Measurements from ENCODE around the gene COL6A3.

The COL6A3 gene

GRCh38 chr2:237344942-237345341 is 69.0 kb downstream of the COL6A3 start:
- DNase-seq: no peak

DNA sequence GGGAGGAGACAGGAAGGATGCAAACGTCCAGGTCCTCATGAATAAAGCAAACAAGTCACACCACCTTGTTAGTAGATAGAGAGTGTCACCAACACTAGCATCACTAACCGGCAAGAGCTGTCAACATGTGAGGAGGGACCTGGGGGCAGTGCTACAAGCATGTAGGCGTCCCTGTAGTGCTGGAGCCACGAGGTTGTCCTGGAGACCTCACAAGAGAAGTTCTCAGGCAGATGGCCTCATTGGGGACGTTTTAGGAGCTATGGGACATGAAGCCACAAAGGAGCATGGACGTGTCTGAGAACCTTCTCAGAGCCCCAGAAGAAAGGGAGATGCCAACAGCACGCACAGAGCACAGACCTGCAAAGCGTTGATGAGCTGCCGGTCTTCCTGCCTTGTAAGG is 70.0 kb downstream of the COL6A3 start:
- no peak for DNase-seq

- DNase-seq: no peak
These were observed 72.1 kb downstream of the COL6A3 start for GRCh38 chr2:237341872-237342271.

GRCh38 chr2:237337586-237337985 is 76.4 kb downstream of the COL6A3 start:
- DNase-seq: no peak

GRCh38 chr2:237336131-237336530 is 77.8 kb downstream of the COL6A3 start:
- DNase-seq: no peak

DNA sequence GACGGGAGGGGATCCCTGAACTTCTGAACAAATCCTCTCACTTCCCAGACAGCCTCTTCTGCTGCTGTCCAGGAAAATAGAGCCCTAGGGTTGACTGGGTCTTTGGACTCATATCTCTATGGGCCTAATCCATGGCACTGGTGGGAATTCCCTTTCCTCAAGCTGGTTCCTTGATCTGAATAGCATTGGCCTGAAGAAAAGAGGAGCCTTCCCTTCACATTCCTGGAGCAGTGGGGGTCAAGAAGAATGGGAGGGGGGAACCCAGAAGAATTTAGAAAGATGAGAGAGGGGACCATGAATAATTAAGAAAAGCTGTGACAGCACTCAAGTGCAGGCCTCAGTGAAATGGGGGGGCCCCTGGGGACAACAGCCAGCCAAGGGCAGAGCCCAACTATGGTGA is 80.2 kb downstream of the COL6A3 start:
- DNase-seq: no peak

- DNase-seq: no peak
These were observed 83.4 kb downstream of the COL6A3 start for GRCh38 chr2:237330541-237330940.

DNA sequence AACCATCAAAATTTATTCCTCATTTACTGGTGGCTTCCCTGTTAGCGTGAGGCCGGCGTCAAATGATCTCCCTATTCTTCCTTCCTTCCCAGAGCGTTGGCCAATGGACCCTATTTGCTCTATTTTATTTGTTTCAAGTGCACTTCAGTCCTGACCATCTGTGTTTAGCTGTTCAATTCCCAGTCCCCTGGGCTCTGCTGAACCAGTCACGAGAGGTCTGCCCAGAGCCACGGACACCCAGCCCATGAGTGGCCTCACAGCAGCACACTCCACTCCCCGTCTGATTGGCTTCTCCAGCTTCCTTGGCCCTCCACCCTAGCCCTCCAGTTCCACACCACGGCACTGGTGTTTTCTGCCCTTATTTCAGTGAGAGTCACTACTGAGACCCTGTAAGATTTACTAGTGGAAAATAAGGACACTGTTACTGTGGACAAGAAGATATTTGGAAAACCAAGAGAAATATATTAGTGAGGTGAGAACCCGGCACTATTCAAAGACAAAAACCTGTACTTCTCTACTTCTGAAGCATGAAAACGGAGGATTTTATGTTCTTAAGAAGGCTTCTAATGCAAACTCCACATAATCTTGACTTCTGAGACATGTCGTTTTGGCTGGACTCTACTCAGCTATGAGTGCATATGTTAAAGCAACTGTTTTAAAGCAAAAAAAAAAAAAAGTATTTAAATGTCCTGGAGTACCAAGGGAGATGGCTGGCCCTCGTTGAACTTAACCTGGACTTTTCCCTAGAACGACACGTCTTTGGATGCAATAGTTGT is 86.6 kb downstream of the COL6A3 start:
- DNase-seq: no peak

GRCh38 chr2:237326266-237327171 is 87.4 kb downstream of the COL6A3 start:
- DNase-seq: no peak

DNA sequence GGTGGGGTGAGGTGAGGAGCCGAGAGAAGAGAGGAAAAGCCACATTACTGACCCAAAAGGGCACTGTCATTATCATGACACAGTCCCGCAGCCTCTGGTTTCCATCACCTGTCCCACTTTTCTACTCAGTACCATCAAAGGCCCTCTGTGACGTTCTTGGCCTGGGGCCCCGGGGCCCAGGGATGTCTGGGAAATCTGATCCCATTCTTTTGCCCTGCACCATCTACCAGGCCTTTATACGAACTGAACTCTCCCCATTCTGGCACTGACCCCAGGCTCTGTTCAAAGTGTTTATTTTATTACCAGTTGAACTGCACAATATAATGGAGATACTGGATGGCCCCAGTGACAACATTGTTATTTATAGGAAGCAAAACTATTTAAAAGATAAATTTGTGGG is 89.1 kb downstream of the COL6A3 start:
- no peak for DNase-seq

- DNase-seq: no peak
These were observed 89.5 kb downstream of the COL6A3 start for GRCh38 chr2:237324405-237324831.

DNA sequence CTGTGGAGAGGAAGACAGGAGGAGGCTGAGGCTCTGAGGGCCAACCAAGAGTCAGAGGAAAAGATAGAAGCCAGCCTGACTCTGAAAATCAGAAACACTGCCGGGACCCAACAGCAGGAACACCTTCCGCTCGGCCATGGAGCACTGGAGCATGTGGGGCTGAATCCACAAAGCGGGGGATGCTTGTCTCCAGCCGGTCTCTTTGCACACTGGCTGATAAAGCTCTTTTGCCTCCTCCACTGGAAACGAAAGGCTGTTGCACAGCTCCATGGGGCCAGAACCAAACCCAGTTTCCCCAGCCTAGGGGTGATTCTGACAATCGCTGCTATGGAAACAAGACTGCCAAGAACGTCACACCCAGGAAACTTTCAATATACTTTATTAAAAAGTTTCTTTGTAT is 90.3 kb downstream of the COL6A3 start:
- DNase-seq: no peak

- DNase-seq: no peak
These were observed 91.4 kb downstream of the COL6A3 start for GRCh38 chr2:237322564-237322963.

GRCh38 chr2:237321746-237322145 is 92.2 kb downstream of the COL6A3 start:
- no peak for DNase-seq

DNA sequence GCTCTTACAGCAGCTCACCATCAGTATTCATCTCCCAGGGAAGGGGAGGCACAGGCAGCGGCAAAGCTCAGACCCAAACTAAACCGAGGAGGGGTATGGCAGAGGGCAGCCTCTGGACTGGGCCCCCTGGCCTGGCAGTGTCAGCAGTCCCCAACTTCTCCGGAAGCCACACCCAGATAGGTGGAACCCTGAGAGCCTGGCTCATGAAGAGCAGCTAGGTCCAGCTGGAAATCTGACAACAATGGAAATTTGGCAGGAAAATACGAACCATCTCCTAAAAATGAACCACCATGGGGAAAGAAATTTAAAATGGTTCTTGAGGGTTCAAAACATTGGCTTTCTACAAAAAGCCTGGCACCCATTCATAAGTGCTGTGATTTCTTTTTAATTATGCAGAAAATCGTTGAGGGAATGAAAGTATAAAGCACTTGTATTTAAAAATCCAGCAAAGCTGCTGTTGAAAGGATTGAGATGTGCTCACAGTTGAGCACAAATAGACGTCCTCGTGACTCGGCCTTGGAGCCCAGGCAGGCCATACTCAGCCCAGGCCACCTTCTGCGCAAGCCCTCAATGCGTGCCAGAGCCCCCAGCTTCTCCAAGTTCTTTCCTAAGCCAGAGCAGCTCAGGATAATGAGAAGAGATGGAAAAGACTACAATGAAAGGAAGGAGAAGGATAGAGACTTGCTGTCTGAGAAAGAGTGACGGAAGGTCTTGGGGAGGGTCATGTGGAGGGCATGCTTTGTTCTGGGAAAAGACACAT is 93.0 kb downstream of the COL6A3 start:
- no peak for DNase-seq

DNA sequence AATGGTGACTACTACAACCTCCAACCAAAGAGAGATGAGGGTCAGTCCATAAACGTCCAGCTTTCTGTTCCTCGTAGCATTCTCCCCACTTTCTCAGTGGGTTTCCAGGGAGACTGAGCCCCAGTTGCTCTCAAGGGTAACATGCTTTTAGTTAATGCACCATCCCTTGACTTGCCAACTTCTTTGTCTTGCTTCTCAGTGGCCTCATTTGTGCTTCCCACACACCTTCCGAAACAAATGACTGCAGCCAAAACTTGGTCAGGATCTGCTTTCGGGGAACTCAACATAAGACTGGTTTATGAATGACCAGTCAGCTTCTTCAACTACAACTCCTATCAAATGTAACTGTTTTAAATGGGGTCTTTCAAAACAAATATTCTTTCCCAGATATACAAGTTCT is 94.1 kb downstream of the COL6A3 start:
- DNase-seq: no peak

DNA sequence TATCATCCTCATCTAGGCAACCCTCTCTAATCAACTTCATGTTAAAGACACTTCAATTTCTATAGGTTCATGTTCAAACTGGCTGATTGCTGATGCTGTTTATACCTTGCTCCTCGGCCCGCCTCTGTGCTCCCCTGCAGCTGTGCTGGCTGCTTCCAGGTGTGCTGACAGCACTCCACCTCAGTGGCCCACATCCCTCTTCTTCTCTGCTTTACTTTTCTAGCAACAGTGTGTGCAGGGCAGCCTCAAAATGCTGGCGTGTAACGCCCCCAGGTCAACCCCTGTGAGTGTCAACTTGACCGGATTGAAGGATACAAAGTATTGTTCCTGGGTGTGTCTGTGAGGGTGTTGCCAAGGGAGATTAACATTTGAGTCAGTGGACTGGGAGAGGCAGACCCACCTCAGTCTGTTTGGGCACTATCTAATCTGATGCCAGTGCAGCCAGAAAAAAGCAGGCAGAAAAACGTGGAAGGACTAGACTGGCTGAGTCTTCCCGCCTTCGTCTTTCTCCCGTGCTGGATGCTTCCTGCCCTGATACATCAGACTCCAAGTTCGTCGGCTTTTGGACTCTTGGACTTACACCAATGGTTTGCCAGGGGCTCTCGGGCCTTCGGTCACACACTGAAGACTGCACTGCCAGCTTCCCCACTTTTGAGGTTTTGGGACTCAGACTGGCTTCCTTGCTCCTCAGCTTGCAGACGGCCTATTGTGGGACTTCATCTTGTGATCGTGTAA is 94.7 kb downstream of the COL6A3 start:
- DNase-seq: no peak

DNA sequence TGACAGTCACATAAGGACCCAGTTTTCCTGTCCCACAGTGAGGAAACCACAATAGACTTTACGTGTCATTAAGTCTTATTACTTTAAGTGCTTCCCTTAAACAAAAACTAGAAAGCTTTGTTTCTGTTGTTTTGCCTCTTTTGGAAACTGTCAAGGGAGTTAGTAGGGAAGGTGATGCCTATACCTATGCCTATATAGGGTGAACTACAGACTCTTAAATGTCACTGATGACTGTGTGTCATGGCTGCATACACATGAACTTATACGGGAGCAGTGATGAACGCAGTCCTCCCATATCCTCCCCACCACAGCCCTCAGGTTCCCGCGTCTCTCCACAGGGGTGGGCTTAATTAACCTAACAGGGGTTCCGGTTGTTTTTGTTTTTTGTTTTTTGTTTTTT is 97.6 kb downstream of the COL6A3 start:
- no peak for DNase-seq

- no peak for DNase-seq
These were observed 98.1 kb downstream of the COL6A3 start for GRCh38 chr2:237315829-237316225.

DNA sequence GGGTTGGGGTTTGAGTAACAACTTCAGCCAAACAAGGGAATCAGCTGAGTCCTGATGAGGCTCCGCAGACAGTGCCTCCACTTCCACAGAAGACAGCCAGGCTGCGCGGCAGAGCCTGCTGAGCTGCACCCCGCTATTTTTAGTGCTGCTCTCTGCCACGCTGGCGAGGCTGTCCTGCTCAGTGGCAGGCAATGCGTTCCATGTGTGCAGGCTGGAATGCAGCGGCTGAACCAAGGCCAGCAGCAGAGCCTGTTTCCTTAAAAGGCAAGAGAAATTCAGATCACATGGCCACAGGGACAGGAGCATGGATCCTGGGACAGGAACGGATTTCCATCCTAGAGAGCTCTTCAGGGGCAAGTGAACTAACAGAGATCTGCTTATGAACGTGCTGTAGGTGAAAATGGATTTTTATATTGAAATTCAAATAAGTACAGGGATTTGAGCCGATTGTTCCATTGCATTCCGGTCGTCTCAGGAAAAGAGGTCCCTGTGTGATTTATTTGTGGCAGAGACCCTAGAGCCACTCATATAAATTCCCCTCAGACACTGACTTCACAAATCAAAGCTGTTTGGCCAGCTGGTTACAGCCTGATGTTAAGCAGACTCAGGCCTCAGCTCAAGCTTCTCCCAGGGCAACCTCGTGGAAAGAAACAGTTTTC is 98.7 kb downstream of the COL6A3 start:
- DNase-seq: no peak

GRCh38 chr2:237314681-237315080 is 99.3 kb downstream of the COL6A3 start:
- DNase-seq: no peak

- DNase-seq: no peak
These were observed 99.8 kb downstream of the COL6A3 start for GRCh38 chr2:237314198-237314597.
